GM12875 (cell line): ENCODE measurements around the gene TPTE.
"Not testable (repeated sequence)": the region's sequence is repeated elsewhere in the genome, so short reads cannot be mapped to it uniquely, and the experiment has no call there.

Experiments
- H3K4me3 ChIP-seq: one replicate; pipeline ENCODE4 v1.5.1; 2011; ENCODE audit warnings: low read depth, low read length, control low read depth
- CTCF ChIP-seq: IDR thresholded peaks from 2 replicates; pipeline ENCODE4 v1.5.1; 2011; ENCODE audit warnings: low read depth, mild to moderate bottlenecking, control low read depth, inconsistent platforms, low read length, moderate library complexity, borderline replicate concordance; ENCODE audit not compliant: insufficient read depth

The TPTE gene

GRCh38 chr21:10521091-10521598, at the start of gene TPTE:
TSS of gene TPTE (plus strand) at chr21:10521583. CDS start at chr21:10538724, 17,141 bp downstream.
- no peak for TF ChIP-seq CTCF
- no peak within 1 kb of the TSS for H3K4me3 ChIP-seq

GRCh38 chr21:10471999-10472398, 49.4 kb upstream of the TPTE start:
- not testable (repeated sequence) for H3K4me3 ChIP-seq

- H3K4me3 ChIP-seq = not testable (repeated sequence)
Measured at GRCh38 chr21:10477794-10478193, 43.6 kb upstream of the TPTE start.

- H3K4me3 ChIP-seq = not testable (repeated sequence)
Measured at GRCh38 chr21:10479875-10480274, 41.5 kb upstream of the TPTE start.

GRCh38 chr21:10484864-10485263, 36.5 kb upstream of the TPTE start:
- H3K4me3 ChIP-seq = not testable (repeated sequence)

GRCh38 chr21:10490453-10490852, 30.9 kb upstream of the TPTE start:
- H3K4me3 ChIP-seq = not testable (repeated sequence)

- no peak overlapping the region for H3K4me3 ChIP-seq
- TF ChIP-seq CTCF = no peak
Measured at GRCh38 chr21:10511116-10511515, 10.3 kb upstream of the TPTE start.

GRCh38 chr21:10516889-10517288, 4.5 kb upstream of the TPTE start:
- not testable (repeated sequence) for H3K4me3 ChIP-seq

- not testable (repeated sequence) for H3K4me3 ChIP-seq
Measured at GRCh38 chr21:10517904-10518303, 3.5 kb upstream of the TPTE start.

- H3K4me3 ChIP-seq = not testable (repeated sequence)
Measured at GRCh38 chr21:10521835-10522500, 585 bp downstream of the TPTE start.

- TF ChIP-seq CTCF = no peak
- H3K4me3 ChIP-seq = no peak overlapping the region
Measured at GRCh38 chr21:10539956-10540355, 18.6 kb downstream of the TPTE start.

GRCh38 chr21:10544376-10544775, 23.0 kb downstream of the TPTE start:
- not testable (repeated sequence) for H3K4me3 ChIP-seq

- H3K4me3 ChIP-seq = not testable (repeated sequence)
Measured at GRCh38 chr21:10547868-10548267, 26.5 kb downstream of the TPTE start.

GRCh38 chr21:10548331-10548954, 27.1 kb downstream of the TPTE start:
- not testable (repeated sequence) for H3K4me3 ChIP-seq

- not testable (repeated sequence) for H3K4me3 ChIP-seq
Measured at GRCh38 chr21:10570803-10571202, 49.4 kb downstream of the TPTE start.

- not testable (repeated sequence) for H3K4me3 ChIP-seq
Measured at GRCh38 chr21:10574531-10575310, 53.3 kb downstream of the TPTE start.
